GM18870 (cell line): ENCODE results near the gene NEK4.

ENCODE experiments used
- ATAC-seq: cut with Tn5 transposase; IDR thresholded peaks from one replicate; pipeline ENCODE4 v1.9.1; 2021; ENCODE audit warnings: moderate library complexity; ENCODE audit not compliant: unreplicated experiment

NEK4 gene

GRCh38 chr3:52793702-52794611, 23.2 kb upstream of the NEK4 start:
- no peak for ATAC-seq

GRCh38 chr3:52792961-52793695, 22.4 kb upstream of the NEK4 start:
- no peak for ATAC-seq

GRCh38 chr3:52792413-52792812, 21.7 kb upstream of the NEK4 start:
- ATAC-seq: no peak

GRCh38 chr3:52791928-52792327, 21.2 kb upstream of the NEK4 start:
- no peak for ATAC-seq

DNA sequence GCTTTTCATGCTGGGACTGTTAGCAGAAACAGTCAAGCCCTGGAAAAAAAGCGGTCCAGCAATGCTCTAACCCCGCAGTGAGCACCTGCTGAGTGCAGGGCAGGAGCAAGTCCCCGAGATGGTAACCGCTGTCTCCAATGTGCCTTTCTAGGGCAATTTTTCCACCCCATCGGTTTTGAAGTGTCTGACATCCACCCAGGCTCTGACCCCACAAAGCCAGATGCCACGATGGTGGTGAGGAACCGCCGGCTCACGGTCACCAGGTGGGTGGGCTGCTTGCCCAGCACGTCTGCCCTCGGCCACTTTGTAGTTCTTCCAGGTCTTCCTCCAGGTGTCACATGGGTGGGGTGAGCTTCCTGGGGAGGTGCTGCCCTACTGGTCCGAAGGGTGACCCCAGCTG, 20.6 kb upstream of the NEK4 start:
- no peak for ATAC-seq

GRCh38 chr3:52790741-52791140, 20.0 kb upstream of the NEK4 start:
- ATAC-seq: no peak

DNA sequence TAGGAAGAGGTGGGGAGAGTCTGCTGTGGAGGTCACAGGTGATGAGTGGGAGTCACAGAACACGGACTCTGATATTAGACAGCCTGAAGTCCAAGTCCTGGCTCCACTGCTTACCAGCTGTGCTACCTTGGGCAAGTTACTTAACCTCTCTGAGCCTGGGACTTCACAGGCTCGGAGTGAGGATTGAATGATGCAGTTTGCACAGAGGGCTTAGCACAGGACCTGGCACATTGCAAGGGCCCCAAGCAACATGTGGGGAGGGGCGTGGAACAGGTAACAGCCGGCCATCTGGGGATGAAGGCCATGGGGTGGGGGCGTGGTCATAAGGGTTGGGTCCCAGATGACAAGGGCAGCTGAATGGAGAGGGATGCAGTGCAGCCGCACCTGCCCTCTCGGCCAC, 19.6 kb upstream of the NEK4 start:
- ATAC-seq: no peak

DNA sequence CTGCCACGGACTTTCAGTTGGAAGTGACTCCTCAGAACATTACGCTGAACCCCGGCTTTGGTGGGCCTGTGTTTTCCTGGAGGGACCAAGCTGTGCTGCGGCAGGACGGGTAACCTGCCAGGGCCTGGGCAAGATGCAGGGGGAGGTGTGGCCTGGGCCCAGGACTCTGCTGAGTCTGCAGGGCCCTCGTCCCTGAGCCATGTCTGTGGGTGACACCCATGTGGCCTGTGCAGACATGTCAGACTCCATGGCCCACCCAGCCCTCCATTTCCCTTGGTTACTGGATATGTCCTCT, 19.0 kb upstream of the NEK4 start:
- no peak for ATAC-seq

GRCh38 chr3:52788890-52789745, 18.4 kb upstream of the NEK4 start:
- ATAC-seq: no peak

DNA sequence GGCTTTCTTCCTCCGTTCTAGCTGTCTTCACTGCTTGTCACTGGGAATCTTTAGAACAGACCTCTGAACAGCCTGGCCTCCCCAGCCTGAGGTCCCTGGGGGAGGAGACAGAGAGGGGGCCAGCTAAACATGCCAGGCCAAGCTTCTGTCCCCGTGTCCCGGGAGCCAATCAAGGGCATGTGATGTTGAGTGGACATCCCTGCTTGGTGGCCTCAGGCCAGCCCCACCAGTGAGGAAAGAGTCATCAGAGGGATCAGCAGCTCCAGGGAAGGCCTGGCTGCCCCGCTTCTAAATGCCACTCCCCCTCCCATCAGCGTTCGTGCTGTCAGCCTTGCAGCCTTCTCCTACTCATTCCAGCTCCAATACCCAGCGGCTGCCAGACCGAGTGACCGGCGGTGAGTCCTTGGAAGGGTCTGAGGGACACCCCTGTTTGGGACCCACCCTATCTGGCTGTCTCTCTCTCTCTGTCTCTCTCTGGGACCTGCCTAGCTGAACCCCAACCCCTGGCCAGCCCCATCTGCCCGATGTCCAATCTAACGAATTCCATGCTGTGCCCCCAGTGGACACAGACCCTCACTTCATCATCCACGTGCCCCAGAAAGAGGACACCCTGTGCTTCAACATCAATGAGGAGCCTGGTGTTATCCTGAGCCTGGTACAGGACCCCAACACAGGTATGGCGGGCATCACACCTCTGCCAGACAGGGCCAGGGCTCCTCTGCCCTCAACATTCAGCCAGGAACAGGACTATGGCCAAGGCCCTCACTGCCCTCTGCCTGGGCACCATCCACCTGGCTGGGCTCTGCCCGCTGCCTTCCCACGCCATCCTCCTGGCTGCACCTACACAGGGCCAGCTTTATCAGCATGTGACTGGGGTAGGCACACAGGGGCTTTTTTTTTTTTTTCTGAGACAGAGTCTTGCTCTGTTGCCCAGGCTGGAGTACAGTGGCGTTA, 17.2 kb upstream of the NEK4 start:
- no peak for ATAC-seq

DNA sequence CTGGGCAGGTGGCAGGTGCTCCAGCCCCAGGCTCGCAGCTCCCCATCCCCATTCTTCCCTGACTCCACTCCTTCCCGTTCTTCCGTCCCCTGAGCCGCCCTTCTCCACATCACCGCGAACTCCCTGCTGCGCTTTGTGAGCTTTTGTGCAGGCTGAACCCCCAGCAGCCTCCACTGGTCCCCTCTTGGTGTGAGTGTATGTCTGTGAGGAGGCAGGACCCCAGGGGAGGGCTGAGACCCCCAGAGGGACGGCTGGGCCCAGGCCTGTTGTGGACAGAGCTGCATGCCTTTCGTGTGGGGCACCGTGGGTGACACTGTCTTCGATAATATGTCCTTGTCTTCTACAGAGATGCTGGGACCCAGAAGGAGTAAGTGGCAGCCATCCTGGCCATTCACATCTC, 16.5 kb upstream of the NEK4 start:
- no peak for ATAC-seq

DNA sequence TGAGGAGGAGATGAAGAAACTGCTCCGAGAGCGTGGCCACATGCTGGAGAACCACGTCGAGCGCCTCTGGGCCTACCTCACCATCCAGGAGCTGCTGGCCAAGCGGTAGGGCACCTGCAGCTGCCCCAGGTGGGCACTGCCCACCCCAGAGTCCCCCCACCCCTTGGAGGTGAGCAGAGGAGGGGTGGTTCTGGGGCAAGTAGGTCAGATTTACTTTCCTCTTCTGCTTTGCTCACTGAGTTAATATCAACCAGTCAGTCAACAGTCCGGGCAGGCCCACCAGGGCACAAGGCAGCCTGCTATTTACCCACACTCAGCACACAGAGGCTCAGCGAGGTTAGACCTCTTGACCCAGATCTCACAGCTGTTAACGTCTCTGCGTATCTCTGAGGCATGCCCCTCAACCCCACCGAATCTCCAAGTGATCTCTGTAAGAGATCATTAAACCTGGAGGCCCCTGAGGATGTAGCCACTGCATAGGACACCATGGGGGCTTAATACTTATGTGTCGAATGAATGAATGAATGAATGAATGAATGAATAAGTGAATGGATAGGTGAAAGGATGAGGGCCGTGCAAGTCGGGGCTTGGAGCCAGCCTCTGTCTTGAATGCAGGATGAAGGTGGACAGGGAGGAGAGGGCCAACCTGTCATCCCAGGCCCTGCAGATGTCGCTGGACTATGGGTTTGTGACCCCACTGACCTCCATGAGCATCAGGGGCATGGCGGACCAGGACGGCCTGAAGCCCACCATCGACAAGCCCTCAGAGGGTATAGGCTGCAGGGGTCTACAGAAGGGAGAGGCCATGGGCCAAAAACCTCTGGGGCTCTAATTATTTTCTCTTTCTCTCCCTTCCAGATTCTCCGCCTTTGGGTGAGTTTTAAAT, 15.8 kb upstream of the NEK4 start:
- no peak for ATAC-seq

- ATAC-seq: no peak
Measured at GRCh38 chr3:52784931-52785590, 14.3 kb upstream of the NEK4 start.

DNA sequence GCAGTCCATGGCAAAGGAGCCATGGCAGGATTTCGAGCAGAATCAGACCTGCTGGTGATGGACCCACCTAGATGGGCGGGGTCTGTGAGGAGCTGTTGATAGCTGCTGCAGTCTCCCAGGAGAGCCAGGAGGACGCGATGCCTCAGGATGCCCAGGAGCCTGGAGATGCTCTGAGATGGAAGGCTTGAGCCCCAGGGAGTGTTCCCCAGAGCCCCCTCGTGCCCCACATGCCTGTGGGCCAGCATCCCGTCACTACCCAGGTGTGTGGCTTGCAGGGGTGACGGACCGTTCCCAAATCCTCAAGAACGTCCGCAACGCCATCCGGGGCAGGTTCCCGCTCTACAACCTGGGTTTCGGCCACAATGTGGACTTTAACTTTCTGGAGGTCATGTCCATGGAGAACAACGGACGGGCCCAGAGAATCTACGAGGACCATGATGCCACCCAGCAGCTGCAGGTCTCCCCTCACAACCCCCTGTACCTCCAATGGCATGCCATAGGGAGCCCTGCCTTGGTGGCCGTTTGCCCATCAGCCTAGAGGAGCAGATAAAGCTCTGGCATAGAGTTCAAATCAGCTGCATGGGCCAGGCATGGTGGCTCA, 13.4 kb upstream of the NEK4 start:
- no peak for ATAC-seq

DNA sequence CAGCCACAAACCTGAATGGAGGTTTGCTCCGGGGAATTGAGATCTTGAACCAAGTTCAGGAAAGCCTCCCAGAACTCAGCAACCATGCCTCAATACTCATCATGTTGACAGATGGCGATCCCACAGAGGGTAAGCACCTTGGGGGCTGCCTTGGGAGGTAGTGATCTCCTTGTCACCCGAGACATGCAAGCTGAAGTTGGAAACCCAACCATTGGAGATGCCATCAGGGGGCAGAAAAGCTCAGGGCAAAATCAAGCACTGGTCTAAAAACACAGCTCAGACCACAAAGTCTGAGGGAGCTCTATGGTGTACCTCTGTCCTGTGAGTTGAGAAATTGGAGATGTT, 12.4 kb upstream of the NEK4 start:
- no peak for ATAC-seq

DNA sequence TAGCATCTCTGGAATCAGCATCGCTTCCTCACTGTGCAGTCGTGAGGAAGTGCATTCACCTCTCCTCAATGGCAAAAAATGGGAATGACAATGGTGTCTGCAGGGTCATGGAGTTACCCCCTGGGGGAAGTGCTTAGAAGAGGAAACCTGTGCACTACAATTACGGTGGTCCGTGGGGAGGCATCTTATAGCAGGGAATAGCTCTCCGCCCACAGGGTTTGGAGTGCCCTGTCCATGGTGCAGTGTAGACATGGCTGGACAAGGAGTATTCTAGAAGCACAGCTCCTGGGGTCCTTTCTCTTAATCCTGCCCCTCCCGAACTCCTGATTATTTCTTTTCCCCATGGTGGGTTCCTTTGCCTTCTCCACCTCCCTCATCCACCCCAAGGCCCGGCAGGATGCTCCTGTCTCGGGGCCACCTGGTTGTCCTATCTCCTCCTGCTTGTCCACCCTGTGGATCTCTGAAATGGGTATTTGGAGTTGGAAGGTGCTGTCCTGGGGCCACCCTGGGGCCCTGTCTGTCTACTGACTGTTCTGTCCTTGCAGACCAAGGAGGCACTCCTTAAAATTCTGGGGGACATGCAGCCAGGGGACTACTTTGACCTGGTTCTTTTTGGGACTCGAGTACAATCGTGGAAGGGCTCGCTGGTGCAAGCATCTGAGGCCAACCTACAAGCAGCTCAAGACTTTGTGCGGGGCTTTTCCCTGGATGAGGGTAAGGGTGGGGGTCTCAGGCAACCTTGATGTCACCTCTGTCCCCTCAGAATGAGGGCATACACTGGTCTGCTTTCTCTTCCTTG, 11.9 kb upstream of the NEK4 start:
- ATAC-seq: no peak

- no peak for ATAC-seq
Measured at GRCh38 chr3:52781741-52782140, 11.0 kb upstream of the NEK4 start.
